ENCODE results near the gene COL18A1. TPM values are rescaled to one million over a fixed set of nuclear protein-coding genes. Genes with fewer than 3 reads are reported as not detected.

Gene COL18A1
- total RNA-seq, 4 donors from 2014 or later = 97.7 to 173 (median 110) TPM

DNA sequence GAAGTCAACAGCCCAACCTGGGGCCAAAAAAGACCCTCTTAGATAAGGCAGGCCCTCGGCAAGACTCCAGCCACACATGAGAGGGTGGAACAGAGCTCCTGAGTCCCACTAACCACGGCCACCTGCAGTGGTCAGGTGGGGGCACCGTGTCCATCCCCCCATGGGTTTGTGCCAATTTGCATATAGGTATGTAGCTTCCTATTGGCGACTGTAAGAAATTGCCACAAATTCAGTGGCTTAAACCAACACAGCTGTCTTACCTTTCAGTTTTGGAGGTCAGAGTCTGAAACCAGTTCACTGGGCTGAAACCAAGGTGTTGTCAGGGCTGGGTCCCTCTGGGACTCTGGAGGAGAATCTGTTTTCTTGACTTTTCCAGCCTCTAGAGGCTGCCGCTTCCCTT is 59.3 kb downstream of the COL18A1 start:
- intact Hi-C loops (cut with DNase I) = no loop called here
- WGBS = 94% methylated on average over 5 of the region's 5 CpGs
- Histone ChIP-seq H3K36me3 (peaks cover 0 to 22% (median 10%) of the 10 kb centered on the region in 4 donors), H3K27ac (replicated peaks in 1 of 4) (no peak overlapping the region), H3K9me3 (peaks cover 0 to 18% (median 9%) of the 10 kb centered on the region in 4 donors), H3K27me3 (no peaks in the 10 kb centered on the region), H3K4me3 (no peak overlapping the region), H3K4me1 (peaks cover 0 to 23% (median 11%) of the 10 kb centered on the region in 4 donors)
- TF ChIP-seq EP300 (IDR thresholded peaks at IDR 0.05) (no peak), POLR2AphosphoS5 (IDR thresholded peaks at IDR 0.05) (no peak), POLR2A (IDR thresholded peaks at IDR 0.05; ENCODE audit: low read depth) (no peak)
- TF ChIP-seq, protein P1, sequence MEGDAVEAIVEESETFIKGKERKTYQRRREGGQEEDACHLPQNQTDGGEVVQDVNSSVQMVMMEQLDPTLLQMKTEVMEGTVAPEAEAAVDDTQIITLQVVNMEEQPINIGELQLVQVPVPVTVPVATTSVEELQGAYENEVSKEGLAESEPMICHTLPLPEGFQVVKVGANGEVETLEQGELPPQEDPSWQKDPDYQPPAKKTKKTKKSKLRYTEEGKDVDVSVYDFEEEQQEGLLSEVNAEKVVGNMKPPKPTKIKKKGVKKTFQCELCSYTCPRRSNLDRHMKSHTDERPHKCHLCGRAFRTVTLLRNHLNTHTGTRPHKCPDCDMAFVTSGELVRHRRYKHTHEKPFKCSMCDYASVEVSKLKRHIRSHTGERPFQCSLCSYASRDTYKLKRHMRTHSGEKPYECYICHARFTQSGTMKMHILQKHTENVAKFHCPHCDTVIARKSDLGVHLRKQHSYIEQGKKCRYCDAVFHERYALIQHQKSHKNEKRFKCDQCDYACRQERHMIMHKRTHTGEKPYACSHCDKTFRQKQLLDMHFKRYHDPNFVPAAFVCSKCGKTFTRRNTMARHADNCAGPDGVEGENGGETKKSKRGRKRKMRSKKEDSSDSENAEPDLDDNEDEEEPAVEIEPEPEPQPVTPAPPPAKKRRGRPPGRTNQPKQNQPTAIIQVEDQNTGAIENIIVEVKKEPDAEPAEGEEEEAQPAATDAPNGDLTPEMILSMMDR (IDR thresholded peaks at IDR 0.05) = no peak
- DNase-seq (ENCODE audit: extremely low spot score) = no peak

DNA sequence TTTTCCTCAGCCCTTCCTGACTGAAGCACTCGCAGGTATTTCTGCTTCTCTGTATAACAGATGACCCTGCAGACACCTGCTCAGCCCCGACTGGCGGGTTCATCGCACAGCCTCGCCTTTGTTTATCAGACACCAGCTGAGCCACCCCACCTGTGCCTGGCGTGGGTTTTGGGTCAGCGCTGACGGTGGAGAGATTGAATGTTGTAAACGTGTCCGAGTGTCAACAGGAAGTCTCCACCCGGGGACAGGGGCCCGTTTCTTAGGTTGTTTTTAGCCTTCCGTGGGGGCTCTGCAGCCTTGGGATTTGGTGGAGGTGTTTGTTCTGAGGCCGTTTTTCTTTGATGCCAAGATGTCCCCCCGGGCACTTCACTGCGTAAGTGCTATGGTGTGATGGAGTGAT is 60.1 kb downstream of the COL18A1 start:
- WGBS = 64% methylated on average over 16 of the region's 16 CpGs
- no peak for DNase-seq (ENCODE audit: extremely low spot score)
- H3K36me3 ChIP-seq = peaks cover 0 to 27% (median 8%) of the 10 kb centered on the region in 4 donors
- H3K4me1 ChIP-seq = peaks cover 0 to 30% (median 19%) of the 10 kb centered on the region in 4 donors
- H3K27me3 ChIP-seq = no peaks in the 10 kb centered on the region
- intact Hi-C loops (cut with DNase I) = no loop called here
- TF ChIP-seq POLR2AphosphoS5 (IDR thresholded peaks at IDR 0.05) = no peak
- no peak for TF ChIP-seq POLR2A (IDR thresholded peaks at IDR 0.05; ENCODE audit: low read depth)
- TF ChIP-seq, protein P1 (IDR thresholded peaks at IDR 0.05) = no peak
- no peak for TF ChIP-seq EP300 (IDR thresholded peaks at IDR 0.05)
- no peak overlapping the region for H3K27ac ChIP-seq (replicated peaks in 1 of 4)
- H3K9me3 ChIP-seq = peaks cover 0 to 18% (median 9%) of the 10 kb centered on the region in 4 donors
- H3K4me3 ChIP-seq = no peak overlapping the region

DNA sequence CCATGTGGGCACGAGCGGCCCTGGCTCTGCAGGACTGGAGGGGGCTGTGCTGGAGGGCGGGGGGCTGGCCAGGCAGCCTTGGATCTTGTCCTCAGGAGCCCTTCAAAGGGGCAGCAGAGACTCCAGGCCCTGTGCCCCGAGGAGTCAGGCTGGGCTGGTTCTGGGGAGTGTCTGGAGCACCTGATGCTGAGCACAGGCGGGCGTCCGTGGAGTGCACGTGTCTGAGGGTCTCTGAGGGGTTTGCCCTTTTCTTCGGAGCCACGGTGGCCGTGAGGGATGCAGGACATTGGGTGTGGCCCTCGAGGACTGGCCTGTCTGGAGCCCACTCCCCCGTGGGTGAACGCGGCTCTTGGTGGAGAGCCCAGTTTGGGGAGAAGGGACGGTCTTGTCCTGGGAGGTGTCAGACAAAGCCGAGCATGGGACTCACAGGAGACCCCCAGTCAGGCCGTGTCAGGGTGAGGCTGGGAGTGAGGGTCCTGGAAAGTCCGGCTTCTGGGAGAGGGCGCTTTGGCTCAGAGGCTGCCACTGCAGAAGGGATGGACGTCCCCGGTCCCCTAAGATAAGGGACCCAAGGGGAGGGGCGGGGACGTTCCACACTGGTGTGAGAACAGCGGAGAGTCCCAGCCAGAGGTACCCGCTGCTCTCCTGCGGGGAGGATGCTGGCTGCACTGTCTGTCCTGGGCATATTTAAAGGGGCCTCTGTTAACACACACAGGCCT is 60.8 kb downstream of the COL18A1 start:
- H3K4me3 ChIP-seq = no peak overlapping the region
- peaks cover 0 to 27% (median 5%) of the 10 kb centered on the region in 4 donors for H3K36me3 ChIP-seq
- TF ChIP-seq POLR2AphosphoS5 (IDR thresholded peaks at IDR 0.05) (no peak), EP300 (IDR thresholded peaks at IDR 0.05) (no peak), POLR2A (IDR thresholded peaks at IDR 0.05; ENCODE audit: low read depth) (no peak)
- TF ChIP-seq, protein P1 (IDR thresholded peaks at IDR 0.05) = no peak
- H3K27ac ChIP-seq (replicated peaks in 1 of 4) = no peak overlapping the region
- 89% methylated on average over 24 of the region's 27 CpGs for WGBS
- intact Hi-C loops (cut with DNase I) = no loop called here
- peaks cover 4 to 36% (median 21%) of the 10 kb centered on the region in 4 donors for H3K4me1 ChIP-seq
- H3K9me3 ChIP-seq = peaks cover 0 to 18% (median 9%) of the 10 kb centered on the region in 4 donors
- H3K27me3 ChIP-seq = no peaks in the 10 kb centered on the region
- no peak for DNase-seq (ENCODE audit: extremely low spot score)

DNA sequence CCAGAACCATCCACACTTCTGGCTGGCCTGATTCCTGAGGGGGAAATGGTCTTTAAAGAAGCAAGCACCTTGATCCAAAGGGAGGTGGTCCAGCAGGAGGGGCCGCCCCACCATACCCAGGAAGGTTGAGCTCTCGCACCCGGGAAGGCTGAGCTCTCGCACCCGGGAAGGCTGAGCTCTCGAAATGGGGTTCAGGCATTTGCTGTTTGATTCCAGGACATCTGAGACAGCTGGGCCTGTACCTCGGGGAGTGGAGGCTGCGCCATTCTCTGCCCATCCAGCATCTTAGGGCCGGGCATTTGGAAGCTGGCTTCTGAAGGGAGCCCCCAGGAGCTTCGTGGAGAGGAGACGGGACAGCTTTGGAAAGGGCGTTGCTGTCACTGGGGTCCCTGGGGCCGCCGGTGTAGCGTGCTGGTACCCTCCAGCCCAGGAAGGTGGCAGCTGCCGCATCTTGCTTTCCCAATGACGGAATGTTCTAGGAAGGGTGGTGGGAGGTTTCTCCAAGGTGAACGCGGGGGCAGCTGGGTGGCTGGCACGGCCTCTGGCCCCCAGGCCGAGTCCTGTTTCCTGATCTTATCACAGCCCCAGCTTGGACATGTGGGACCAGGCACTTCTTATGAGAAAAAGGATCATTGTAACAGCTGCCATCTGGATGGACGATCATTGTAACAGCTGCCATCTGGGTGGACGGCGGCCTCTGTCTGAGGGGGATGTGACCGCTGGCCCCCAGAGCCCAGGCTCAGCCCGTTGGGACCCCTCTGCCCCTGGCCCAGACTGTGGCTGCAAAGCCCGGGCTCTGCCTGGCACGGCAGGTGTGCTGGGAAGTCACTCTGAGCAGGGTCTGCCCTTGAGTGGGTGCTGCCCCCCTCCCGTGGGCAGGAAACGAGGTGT is 61.6 kb downstream of the COL18A1 start:
- 78% methylated on average over 22 of the region's 30 CpGs for WGBS

More for the DNA sequence above, 61.6 kb downstream of the COL18A1 start:
- no peak for DNase-seq (ENCODE audit: extremely low spot score)
- no peaks in the 10 kb centered on the region for H3K27me3 ChIP-seq
- peaks cover 8 to 44% (median 29%) of the 10 kb centered on the region in 4 donors for H3K4me1 ChIP-seq
- no peak overlapping the region for H3K27ac ChIP-seq (replicated peaks in 1 of 4)
- no peak for TF ChIP-seq EP300 (IDR thresholded peaks at IDR 0.05)
- TF ChIP-seq, protein P1 (IDR thresholded peaks at IDR 0.05) = no peak
- TF ChIP-seq POLR2A (IDR thresholded peaks at IDR 0.05; ENCODE audit: low read depth) = no peak
- TF ChIP-seq POLR2AphosphoS5 (IDR thresholded peaks at IDR 0.05) = no peak
- no peak overlapping the region for H3K4me3 ChIP-seq
- intact Hi-C loops (cut with DNase I) = no loop called here
- H3K9me3 ChIP-seq = peaks cover 0 to 13% (median 6%) of the 10 kb centered on the region in 4 donors
- peaks cover 0 to 22% (median 5%) of the 10 kb centered on the region in 4 donors for H3K36me3 ChIP-seq
